ENCODE measurements around the gene SLC50A1.

The SLC50A1 gene, protein sequence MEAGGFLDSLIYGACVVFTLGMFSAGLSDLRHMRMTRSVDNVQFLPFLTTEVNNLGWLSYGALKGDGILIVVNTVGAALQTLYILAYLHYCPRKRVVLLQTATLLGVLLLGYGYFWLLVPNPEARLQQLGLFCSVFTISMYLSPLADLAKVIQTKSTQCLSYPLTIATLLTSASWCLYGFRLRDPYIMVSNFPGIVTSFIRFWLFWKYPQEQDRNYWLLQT

DNA sequence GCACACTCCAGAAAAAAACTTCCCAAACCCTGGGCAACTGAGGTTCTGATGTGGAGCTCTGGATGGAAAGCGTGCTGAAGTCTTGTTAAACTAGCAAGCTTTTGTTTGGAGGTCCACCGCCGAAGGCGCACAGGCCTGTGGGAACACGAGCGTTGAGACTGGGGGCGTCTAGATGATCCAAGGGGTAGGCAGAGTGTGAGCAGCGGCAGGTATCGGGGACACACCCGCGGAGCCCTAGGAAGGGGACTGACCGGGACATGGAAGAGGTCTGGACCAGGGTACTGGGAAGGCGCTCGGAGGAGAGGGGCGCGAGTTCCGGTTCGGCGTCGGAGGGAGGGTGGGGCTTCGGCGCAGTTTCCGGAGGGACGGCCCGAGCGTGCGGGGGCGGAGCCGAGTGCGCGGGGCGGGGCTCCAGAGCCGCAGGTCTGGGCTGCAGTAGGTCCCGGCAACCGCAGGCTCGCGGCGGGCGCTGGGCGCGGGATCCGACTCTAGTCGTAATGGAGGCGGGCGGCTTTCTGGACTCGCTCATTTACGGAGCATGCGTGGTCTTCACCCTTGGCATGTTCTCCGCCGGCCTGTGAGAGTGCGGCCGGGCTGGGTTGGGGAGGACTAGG is at the start of gene SLC50A1:
Gene SLC50A1 (plus strand): TSS at position 438 of the 614 bp plus-strand sequence. CDS start 60 bp downstream, at position 498.
- peak; percentile 93 for DNase-seq

GRCh38 chr1:155086128-155086741 is 49.4 kb upstream of the SLC50A1 start:
- peak; percentile 46 for DNase-seq

GRCh38 chr1:155086856-155087535 is 48.7 kb upstream of the SLC50A1 start:
- no peak for DNase-seq

DNA sequence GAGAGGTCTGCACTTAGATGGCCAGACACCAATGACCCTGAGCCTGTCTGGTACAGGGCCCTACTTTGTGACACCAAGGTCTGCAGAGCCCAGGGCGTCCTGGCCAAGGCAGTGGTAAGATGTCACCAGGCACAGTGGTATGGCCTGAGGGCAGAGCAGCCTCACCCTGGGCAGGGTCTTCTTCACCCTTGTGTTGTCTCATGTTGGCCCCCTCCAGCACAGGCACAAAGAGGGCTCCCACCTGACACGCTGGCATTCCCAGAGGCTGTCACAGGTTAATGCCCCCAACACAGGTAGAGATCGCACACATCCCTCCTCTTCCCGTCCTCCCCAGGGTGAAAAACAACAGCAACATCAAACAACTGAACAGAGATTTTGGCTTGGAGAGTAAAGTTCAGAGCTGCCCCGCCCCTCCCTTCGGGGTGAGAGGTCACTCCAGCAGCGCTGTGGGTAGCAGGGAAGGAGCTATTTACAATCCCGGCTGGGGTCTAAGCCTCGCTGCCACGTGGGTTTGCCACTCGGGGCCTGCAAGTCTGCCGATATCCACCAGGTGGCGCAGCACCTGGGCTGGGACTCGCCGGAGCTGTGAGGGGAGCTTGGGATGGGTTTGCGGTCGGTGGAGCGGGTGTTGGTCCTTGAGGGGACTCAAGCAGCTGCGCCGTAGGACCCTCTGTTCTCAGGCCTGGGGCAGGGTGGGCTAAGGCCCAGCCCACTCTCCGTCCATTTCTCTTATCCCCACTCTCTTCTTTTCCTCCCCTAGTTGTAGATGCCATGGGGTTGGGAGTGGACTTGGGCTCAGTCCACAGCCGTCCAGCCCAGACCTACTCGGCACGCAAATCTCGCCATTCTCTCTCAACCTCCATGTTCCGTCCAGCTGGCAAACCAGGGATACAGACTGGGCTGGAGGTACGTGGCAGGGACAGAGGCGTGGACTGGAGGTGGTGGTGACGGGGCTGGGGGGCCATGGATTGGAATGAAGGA is 44.3 kb upstream of the SLC50A1 start:
- peak; percentile 71 for DNase-seq

DNA sequence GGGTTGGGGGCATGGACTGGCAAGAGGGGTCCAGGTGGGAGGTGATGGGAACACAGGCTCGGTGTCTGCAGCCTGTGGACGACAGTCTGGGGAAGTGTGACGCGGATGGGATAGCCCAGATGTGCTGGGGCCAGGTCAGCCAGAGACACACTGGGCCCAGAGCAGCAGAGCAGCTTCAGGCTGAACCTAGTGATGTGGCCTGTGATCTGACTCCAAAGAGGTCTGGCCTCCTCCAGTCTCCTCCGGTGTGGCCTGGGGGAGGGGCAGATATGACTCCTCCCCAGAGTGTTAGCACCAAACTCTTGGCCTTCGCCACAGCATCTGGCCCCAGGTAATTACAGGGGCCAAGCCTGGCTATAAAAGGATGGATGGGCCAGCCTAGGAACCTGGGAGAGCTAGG is 43.5 kb upstream of the SLC50A1 start:
- DNase-seq: no peak

GRCh38 chr1:155092641-155093040 is 43.0 kb upstream of the SLC50A1 start:
- DNase-seq: no peak

DNA sequence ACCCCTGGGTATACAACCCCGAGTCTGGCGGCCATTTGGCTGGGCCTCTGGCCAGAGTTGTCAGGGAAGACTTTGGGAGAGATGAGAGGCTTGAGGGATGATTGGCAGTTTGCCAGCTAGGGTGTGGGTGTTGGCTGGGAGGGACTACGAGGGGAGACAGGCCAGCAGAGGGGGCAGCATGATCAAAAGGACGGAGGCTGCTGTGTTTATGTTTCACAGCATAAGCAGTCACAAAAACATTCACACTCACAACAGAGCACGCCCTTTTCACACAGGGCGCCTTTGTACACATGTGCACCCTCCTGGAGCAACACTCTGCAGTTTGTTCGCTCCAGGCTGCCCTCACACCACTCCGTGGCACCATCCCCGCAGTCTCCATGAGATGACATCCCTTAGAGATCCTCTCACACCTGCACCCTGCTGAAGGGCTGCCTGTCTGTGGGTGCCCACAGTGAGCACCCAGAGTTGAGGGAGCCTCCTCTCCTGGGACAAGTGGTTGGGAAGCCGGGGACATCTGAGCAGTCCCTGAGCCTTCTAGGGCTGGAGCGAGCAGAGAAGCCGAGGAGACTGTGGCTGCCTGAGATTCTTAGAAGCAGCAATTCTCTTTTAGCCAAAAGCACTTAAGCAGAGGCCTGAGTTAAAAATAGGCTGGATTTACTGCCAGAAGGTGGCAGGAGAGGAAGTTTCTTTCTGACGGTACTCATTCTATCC is 41.6 kb upstream of the SLC50A1 start:
- DNase-seq: peak; percentile 92

DNA sequence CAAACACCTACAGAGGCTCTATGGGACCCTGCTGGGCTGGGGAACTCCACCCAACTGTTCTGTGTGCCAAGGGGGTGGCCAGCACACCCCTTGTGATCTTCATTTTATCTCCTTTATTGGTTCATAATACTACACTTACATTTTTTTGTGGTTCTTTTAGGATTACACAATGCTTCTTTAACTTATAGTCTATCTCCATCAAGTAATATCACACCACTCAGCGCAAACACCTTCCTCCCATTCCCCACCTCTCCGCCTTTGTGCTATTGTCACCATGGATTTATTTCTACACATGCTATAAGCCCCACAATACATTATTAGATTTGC is 41.1 kb upstream of the SLC50A1 start:
- no peak for DNase-seq

DNA sequence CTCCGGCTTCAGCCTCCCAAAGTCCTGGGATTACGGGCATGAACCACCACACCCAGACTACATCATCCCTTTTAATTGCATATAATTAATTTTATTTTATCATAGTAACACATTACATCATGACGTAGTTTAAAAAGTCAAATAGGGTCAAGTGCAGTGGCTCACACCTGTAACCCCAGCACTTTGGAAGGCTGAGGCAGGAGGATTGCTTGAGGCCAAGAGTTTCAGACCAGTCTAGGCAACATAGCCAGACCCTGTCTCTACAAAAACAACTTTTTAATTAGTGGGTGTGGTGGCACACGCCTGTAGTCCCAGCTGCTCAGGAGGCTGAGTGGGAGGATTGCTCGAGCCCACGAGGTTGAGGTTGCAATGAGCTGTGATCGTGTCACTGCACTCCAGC is 36.3 kb upstream of the SLC50A1 start:
- no peak for DNase-seq

- DNase-seq: no peak
Measured at GRCh38 chr1:155103325-155103724, 32.3 kb upstream of the SLC50A1 start.

GRCh38 chr1:155104605-155105534 is 30.8 kb upstream of the SLC50A1 start:
- no peak for DNase-seq

GRCh38 chr1:155105604-155106011 is 30.0 kb upstream of the SLC50A1 start:
- DNase-seq: no peak

GRCh38 chr1:155106862-155107261 is 28.8 kb upstream of the SLC50A1 start:
- no peak for DNase-seq

GRCh38 chr1:155107309-155108264 is 28.1 kb upstream of the SLC50A1 start:
- DNase-seq: no peak

DNA sequence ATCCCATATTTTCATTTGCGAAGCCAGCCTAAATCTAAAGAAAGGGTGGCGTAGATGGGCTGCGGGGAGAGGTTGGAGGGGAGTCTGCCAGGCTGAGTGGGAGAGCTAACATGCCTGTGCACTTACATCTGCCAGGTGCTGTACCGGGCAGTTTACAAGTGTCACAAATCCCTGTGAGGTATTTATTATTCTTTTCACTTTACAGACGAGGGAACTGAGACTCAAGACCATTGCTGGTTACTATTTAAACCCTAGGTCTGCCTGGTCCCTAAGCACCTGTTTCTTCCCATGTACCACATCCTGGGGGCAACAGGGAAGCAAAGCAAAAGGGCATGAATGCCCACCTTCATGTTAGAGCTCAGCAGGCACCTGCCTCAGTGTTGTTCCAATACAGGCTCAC is 27.4 kb upstream of the SLC50A1 start:
- no peak for DNase-seq

- no peak for DNase-seq
Measured at GRCh38 chr1:155110381-155110780, 25.3 kb upstream of the SLC50A1 start.

DNA sequence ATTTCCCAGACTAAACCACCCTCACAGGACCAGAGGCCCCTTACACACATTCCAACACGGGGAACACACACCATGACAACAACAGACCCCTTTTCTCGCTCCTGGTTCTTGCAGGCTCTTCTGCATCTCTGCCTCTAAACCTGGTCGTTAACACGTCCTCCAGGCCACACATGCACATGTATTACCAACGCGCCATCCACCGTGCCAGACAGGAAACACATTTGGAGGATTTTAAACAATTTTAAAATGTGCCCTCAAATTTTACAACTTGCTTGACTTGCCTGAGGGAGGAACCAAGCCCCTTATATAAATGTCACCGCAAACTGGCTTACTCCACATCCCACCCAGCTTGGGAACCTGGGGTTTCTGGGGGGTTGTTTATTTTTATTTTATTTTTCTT is 24.8 kb upstream of the SLC50A1 start:
- no peak for DNase-seq

DNA sequence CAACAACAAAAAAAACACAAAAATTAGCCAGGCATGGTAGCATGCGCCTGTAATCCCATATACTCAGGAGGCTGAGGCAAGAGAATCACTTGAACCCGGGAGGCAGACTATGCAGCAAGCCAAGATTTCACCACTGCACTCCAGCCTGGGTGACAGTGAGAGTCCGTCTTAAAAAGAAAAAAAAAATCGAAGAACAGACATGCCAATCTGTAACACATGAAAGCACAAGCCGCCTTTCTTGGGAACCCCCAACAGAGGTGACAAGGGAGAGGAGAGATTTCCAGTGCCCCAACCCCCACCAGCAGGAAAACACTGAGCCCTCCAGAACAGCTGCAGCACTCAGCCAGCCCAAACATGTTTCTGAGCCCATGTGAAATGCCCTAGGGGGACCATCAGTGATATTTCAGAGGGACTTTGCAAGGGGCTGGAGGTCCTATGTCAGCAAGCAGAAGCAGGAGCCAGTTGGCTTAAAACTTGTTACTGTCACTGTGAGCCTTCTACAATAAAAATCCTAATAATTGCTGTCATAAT is 22.1 kb upstream of the SLC50A1 start:
- no peak for DNase-seq

GRCh38 chr1:155116113-155116764 is 19.4 kb upstream of the SLC50A1 start:
- DNase-seq: no peak
